HG02678 (cell line): ENCODE data around the gene ZNF407.
"Not testable (repeated sequence)": the region's sequence is repeated elsewhere in the genome, so short reads cannot be mapped to it uniquely, and the experiment has no call there.

Source experiments
- ATAC-seq: cut with Tn5 transposase; IDR thresholded peaks from one replicate; pipeline ENCODE4 v1.9.1; 2021; ENCODE audit warnings: mild to moderate bottlenecking, moderate library complexity; ENCODE audit not compliant: unreplicated experiment

ZNF407 gene

GRCh38 chr18:75081486-75081885 lies 483.8 kb downstream of the ZNF407 start:
- no peak for ATAC-seq

GRCh38 chr18:75083131-75083530 lies 485.5 kb downstream of the ZNF407 start:
- ATAC-seq, result no peak

GRCh38 chr18:75083761-75084160 lies 486.1 kb downstream of the ZNF407 start:
- ATAC-seq, result no peak

- not testable (repeated sequence) for ATAC-seq
Observed at GRCh38 chr18:75085676-75086075, 488.0 kb downstream of the ZNF407 start.

- ATAC-seq, result no peak
Observed at GRCh38 chr18:75086494-75087034, 488.9 kb downstream of the ZNF407 start.

GRCh38 chr18:75087119-75088020 lies 489.7 kb downstream of the ZNF407 start:
- ATAC-seq, result no peak

- no peak for ATAC-seq
Observed at GRCh38 chr18:75088021-75088506, 490.4 kb downstream of the ZNF407 start.

- no peak for ATAC-seq
Observed at GRCh38 chr18:75088622-75089211, 491.0 kb downstream of the ZNF407 start.

GRCh38 chr18:75089748-75090327 lies 492.2 kb downstream of the ZNF407 start:
- no peak for ATAC-seq

- no peak for ATAC-seq
Observed at GRCh38 chr18:75090336-75090735, 492.7 kb downstream of the ZNF407 start.

- ATAC-seq, result no peak
Observed at GRCh38 chr18:75097491-75098225, 500.0 kb downstream of the ZNF407 start.

- no peak for ATAC-seq
Observed at GRCh38 chr18:75100832-75101630, 503.4 kb downstream of the ZNF407 start.

GRCh38 chr18:75101916-75102315 lies 504.2 kb downstream of the ZNF407 start:
- no peak for ATAC-seq

GRCh38 chr18:75104029-75104428 lies 506.4 kb downstream of the ZNF407 start:
- ATAC-seq, result not testable (repeated sequence)

- no peak for ATAC-seq
Observed at GRCh38 chr18:75104483-75104882, 506.8 kb downstream of the ZNF407 start.

- no peak for ATAC-seq
Observed at GRCh38 chr18:75105551-75106254, 508.0 kb downstream of the ZNF407 start.

GRCh38 chr18:75106746-75107145 lies 509.1 kb downstream of the ZNF407 start:
- no peak for ATAC-seq

GRCh38 chr18:75107196-75107930 lies 509.7 kb downstream of the ZNF407 start:
- no peak for ATAC-seq

GRCh38 chr18:75107931-75108276 lies 510.2 kb downstream of the ZNF407 start:
- ATAC-seq, result no peak
